ENCODE measurements around the gene CIB4. TPM values are rescaled to one million over a fixed set of nuclear protein-coding genes. Genes with fewer than 3 reads are reported as not detected.

Gene CIB4
- total RNA-seq, 1 donor from 2014 or later = not detected

GRCh38 chr2:26671691-26672090 is 30.5 kb upstream of the CIB4 start:
- Mint-ChIP-seq H3K27me3 (peaks cover 34% of the 10 kb centered on the region), H3K4me1 (no peaks in the 10 kb centered on the region), H3K9me3 (no peaks in the 10 kb centered on the region), H3K36me3 (ENCODE audit: low read depth) (no peaks in the 10 kb centered on the region), H3K4me3 (no peak overlapping the region), H3K27ac (no peak overlapping the region)
- intact Hi-C loops (cut with micrococcal nuclease) = no loop called here
- DNase-seq (no peak), ATAC-seq (ENCODE audit: low read depth) (no peak)
- POLR2A ChIA-PET = no interaction called here
- TF ChIP-seq, protein P1, sequence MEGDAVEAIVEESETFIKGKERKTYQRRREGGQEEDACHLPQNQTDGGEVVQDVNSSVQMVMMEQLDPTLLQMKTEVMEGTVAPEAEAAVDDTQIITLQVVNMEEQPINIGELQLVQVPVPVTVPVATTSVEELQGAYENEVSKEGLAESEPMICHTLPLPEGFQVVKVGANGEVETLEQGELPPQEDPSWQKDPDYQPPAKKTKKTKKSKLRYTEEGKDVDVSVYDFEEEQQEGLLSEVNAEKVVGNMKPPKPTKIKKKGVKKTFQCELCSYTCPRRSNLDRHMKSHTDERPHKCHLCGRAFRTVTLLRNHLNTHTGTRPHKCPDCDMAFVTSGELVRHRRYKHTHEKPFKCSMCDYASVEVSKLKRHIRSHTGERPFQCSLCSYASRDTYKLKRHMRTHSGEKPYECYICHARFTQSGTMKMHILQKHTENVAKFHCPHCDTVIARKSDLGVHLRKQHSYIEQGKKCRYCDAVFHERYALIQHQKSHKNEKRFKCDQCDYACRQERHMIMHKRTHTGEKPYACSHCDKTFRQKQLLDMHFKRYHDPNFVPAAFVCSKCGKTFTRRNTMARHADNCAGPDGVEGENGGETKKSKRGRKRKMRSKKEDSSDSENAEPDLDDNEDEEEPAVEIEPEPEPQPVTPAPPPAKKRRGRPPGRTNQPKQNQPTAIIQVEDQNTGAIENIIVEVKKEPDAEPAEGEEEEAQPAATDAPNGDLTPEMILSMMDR (IDR thresholded peaks at IDR 0.05) = no peak
- CTCF ChIA-PET = no interaction called here

- CTCF ChIA-PET = no interaction called here
- Mint-ChIP-seq H3K4me1 (no peaks in the 10 kb centered on the region), H3K9me3 (no peaks in the 10 kb centered on the region), H3K27ac (no peak overlapping the region), H3K4me3 (no peak overlapping the region), H3K27me3 (peaks cover 34% of the 10 kb centered on the region), H3K36me3 (ENCODE audit: low read depth) (no peaks in the 10 kb centered on the region)
- ATAC-seq (ENCODE audit: low read depth) (no peak), DNase-seq (no peak)
- TF ChIP-seq, protein P1 (IDR thresholded peaks at IDR 0.05) = no peak
- POLR2A ChIA-PET = no interaction called here
- intact Hi-C loops (cut with micrococcal nuclease) = no loop called here
Measured at GRCh38 chr2:26670931-26671460, 29.8 kb upstream of the CIB4 start.

DNA sequence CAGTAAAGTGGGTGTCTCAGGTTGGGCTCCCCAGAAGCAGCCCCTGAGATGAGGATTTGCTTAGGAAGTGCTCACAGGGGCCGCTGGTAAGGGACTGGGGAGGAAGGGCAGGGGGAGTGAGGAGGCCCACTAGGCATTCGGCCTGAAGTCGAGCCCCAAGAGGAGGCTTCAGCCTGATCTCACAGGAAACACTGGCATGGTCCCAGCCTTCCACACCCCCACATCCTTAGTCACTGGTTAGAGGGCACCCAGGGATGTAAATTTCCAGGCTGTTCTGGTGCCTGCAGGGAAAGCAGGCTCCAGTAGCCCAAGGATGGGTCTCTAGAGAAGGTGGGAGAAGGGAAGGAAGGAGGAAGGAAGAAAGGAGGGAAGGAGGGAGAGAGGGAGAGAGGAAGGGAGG is 29.0 kb upstream of the CIB4 start:
- ATAC-seq (ENCODE audit: low read depth) = no peak
- H3K27ac Mint-ChIP-seq = no peak overlapping the region
- H3K36me3 Mint-ChIP-seq (ENCODE audit: low read depth) = no peaks in the 10 kb centered on the region
- no peaks in the 10 kb centered on the region for H3K9me3 Mint-ChIP-seq
- H3K4me3 Mint-ChIP-seq = no peak overlapping the region
- POLR2A ChIA-PET = no interaction called here
- peaks cover 34% of the 10 kb centered on the region for H3K27me3 Mint-ChIP-seq
- TF ChIP-seq, protein P1 (IDR thresholded peaks at IDR 0.05) = no peak
- intact Hi-C loops (cut with micrococcal nuclease) = no loop called here
- no peaks in the 10 kb centered on the region for H3K4me1 Mint-ChIP-seq
- no peak for DNase-seq
- CTCF ChIA-PET = no interaction called here

DNA sequence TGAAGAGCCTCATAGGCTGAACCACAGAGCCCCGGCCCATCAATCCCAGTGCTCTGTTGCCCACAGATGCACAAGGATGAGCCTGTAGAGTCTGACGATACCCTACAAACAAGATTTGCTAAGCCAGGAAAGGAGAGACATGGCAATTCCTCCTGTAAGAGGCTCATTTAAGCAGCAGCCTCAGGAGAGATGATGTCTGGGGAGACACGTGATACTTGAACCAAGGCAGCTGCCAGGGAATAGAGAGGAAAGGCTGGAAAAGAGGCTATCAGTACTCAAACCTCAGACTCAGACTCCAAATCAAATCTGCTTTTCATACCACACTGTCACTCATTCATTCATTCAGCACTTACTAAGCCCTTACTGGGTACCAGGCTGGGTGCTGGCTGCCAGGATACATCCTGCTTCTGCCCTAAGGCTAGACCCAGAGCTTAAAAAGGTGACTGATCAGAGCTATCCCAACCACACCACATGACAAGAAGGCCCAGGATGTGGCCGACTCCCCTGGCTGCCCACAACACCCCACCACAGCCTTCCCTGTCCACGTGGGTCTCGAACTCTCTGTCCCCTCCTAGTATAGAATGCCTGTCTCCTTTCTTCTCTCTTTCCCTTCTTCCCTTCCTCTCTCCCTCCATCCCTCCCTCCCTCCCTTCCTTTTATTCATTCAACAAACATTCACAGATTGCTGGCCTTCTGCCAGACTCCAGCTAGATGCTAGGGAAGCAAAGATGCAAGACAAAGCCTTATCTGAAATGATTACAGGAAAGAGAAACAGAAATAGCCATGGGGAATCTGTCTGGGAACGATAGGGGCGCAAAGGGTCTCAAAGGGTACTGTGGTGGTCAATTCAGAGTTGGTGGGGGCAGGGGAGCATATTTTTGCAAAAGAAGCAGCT is 27.9 kb upstream of the CIB4 start:
- intact Hi-C loops (cut with micrococcal nuclease) = no loop called here
- TF ChIP-seq, protein P1 (IDR thresholded peaks at IDR 0.05) = no peak
- ChIA-PET CTCF (no interaction called here), POLR2A (no interaction called here)
- H3K27me3 Mint-ChIP-seq = peaks cover 37% of the 10 kb centered on the region
- no peaks in the 10 kb centered on the region for H3K4me1 Mint-ChIP-seq
- no peaks in the 10 kb centered on the region for H3K36me3 Mint-ChIP-seq (ENCODE audit: low read depth)
- ATAC-seq (ENCODE audit: low read depth) (no peak), DNase-seq (no peak)
- no peak overlapping the region for H3K27ac Mint-ChIP-seq
- no peak overlapping the region for H3K4me3 Mint-ChIP-seq
- H3K9me3 Mint-ChIP-seq = no peaks in the 10 kb centered on the region

DNA sequence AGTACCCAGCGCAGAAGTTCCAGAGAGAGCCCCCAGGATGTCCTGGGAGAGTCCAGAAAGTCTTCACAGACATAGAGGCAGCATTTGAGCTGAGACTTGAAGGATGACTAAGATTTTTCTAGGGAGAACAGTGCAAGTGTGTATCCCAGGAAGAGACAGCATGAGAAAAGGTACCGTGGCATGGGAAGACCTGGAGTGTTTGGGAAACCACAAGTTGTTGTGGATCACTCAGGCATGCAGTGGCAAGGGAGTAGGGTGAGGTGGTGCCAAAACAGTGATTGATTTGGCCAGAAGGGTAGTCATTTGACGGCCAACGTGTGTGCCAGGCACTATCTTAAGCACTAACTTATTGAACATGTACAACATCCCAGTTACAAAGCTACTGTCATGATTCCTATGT is 26.9 kb upstream of the CIB4 start:
- no peaks in the 10 kb centered on the region for H3K9me3 Mint-ChIP-seq
- DNase-seq (no peak), ATAC-seq (ENCODE audit: low read depth) (no peak)
- no peaks in the 10 kb centered on the region for H3K36me3 Mint-ChIP-seq (ENCODE audit: low read depth)
- intact Hi-C loops (cut with micrococcal nuclease) = no loop called here
- H3K27ac Mint-ChIP-seq = no peak overlapping the region
- no peak overlapping the region for H3K4me3 Mint-ChIP-seq
- CTCF ChIA-PET = no interaction called here
- H3K27me3 Mint-ChIP-seq = peaks cover 35% of the 10 kb centered on the region
- TF ChIP-seq, protein P1 (IDR thresholded peaks at IDR 0.05) = no peak
- POLR2A ChIA-PET = no interaction called here
- no peaks in the 10 kb centered on the region for H3K4me1 Mint-ChIP-seq

Measured in activated B cell treated with CpG ODN at 0.5 μM for 24 hours (primary cell).